SK-N-SH (cell line): ENCODE data around the gene COPS4.

ENCODE experiments used
- CHD2 ChIP-seq: fragments of 150-350 bp; IDR thresholded peaks from 2 replicates; pipeline ENCODE4 v1.6.1; 2018; ENCODE audit warnings: low read length; ENCODE audit not compliant: partially characterized antibody
- CTCF ChIP-seq: fragments of 200-600 bp; sonication (generic); IDR thresholded peaks from 2 replicates; pipeline ENCODE4 v1.6.1; 2017; ENCODE audit warnings: antibody characterized with exemption, mild to moderate bottlenecking, moderate library complexity
- EZH2phosphoT487 ChIP-seq: fragments of 200-600 bp; sonication (generic); IDR thresholded peaks from 2 replicates; pipeline ENCODE4 v1.6.1; 2017; ENCODE audit warnings: low read depth, mixed run types, mild to moderate bottlenecking, antibody characterized with exemption, moderate library complexity, borderline replicate concordance
- JUND ChIP-seq: IDR thresholded peaks from 2 replicates; pipeline ENCODE4 v1.4.0; 2012
- NFIC ChIP-seq: IDR thresholded peaks from 2 replicates; pipeline ENCODE4 v1.4.0; 2012; ENCODE audit warnings: borderline replicate concordance
- POLR2AphosphoS5 ChIP-seq: IDR thresholded peaks from 2 replicates; pipeline ENCODE4 v1.6.1; 2012; ENCODE audit warnings: low read depth, low read length
- RAD21 ChIP-seq: IDR thresholded peaks from 2 replicates; pipeline ENCODE4 v1.6.1; 2012; ENCODE audit warnings: mild to moderate bottlenecking, low read length
- RCOR1 ChIP-seq: fragments of 150-350 bp; IDR thresholded peaks from 2 replicates; pipeline ENCODE4 v1.6.1; 2017; ENCODE audit warnings: antibody characterized with exemption, low read length
- REST ChIP-seq: IDR thresholded peaks from 2 replicates; pipeline ENCODE4 v1.6.1; 2012; ENCODE audit warnings: mild to moderate bottlenecking, low read depth, low read length, moderate library complexity
- SIN3A ChIP-seq: IDR thresholded peaks from 2 replicates; pipeline ENCODE4 v1.6.1; 2012; ENCODE audit warnings: low read depth, mild to moderate bottlenecking, low read length, moderate library complexity, borderline replicate concordance
- USF1 ChIP-seq: IDR thresholded peaks from 2 replicates; pipeline ENCODE4 v1.4.0; 2012; ENCODE audit warnings: low read depth, borderline replicate concordance
- YY1 ChIP-seq: IDR thresholded peaks from 2 replicates; pipeline ENCODE4 v1.4.0; 2012; ENCODE audit warnings: low read depth, mild to moderate bottlenecking

GRCh38 chr4:83082777-83083176 is 47.8 kb downstream of the COPS4 start:
- TF ChIP-seq CTCF (no peak), EZH2phosphoT487 (no peak), REST (no peak), SIN3A (no peak), RAD21 (no peak), POLR2AphosphoS5 (no peak), CHD2 (no peak), NFIC (no peak), RCOR1 (no peak), USF1 (no peak), JUND (no peak), YY1 (no peak)
